Peyer's patch (tissue), 4 donors: Measurements from ENCODE around the gene HDAC8.

Source experiments
- CTCF ChIP-seq, 6 experiments: fragments of 450-650 bp in 4 of 6; fragments of 200-600 bp in 2 of 6; sonication (generic) in 1 of 6; IDR thresholded peaks; one replicate each; pipeline ENCODE4 v1.5.1; 2017 to 2019; ENCODE audit warnings: antibody characterized with exemption in 6 of 6, mild to moderate bottlenecking in 3 of 6, moderate library complexity in 1 of 6
- POLR2A ChIP-seq, 2 donors: fragments of 450-650 bp; IDR thresholded peaks; one replicate each; pipeline ENCODE4 v1.5.1; 2017; ENCODE audit warnings: antibody characterized with exemption in 2 of 2, mild to moderate bottlenecking in 2 of 2, moderate library complexity in 2 of 2

- TF ChIP-seq POLR2A (IDR thresholded peaks at IDR 0.05) (no peak), CTCF (IDR thresholded peaks at IDR 0.05) (no peak)
These were observed 214.3 kb downstream of the HDAC8 start for GRCh38 chrX:72358313-72358712.
